Activated gamma-delta T cell treated with anti-CD3 and anti-CD28 coated beads, Interleukin-2, amount 50 U/mL, for 16 hours (primary cell): ENCODE measurements around the gene AGPAT4.

Source experiments
- DNase-seq: peaks from one replicate; pipeline ENCODE4 v3.0.0-alpha.2; 2020; ENCODE audit warnings: low read depth

Gene AGPAT4

DNA sequence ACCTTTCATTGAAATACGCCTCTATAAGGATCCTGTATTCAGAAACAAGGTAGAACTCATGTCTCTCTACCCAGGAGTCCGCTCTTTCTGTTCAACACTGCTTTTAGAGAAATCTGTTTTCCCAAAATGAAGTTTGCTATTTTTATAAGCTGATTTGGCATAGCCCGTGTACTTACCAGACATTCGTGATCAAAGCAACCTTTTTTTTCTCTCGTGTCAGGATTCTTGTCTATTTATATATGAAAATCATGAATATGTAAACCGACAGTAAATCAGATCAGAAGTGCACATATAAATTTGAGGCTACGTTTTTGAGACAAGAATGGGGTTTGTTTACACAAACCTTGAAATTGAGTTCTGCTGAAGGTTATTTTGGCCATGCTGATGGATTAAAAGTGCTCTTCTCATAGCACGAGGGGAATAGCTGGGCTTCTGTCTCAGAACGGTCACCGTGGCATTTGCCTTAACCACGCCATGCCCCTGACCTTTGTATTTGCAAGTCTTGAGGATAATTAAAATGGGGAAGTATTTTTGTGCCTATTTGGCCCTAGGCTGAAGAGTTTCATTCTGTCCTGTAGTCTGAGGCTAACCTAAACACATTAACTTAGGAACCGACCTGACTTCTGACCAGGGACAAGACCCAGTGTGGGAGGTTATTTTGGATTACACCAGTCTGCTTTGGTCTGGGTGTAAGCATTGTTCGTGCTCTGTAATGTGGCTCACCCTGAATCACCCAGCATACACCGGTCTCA lies 163.7 kb downstream of the AGPAT4 start:
- no peak for DNase-seq

DNA sequence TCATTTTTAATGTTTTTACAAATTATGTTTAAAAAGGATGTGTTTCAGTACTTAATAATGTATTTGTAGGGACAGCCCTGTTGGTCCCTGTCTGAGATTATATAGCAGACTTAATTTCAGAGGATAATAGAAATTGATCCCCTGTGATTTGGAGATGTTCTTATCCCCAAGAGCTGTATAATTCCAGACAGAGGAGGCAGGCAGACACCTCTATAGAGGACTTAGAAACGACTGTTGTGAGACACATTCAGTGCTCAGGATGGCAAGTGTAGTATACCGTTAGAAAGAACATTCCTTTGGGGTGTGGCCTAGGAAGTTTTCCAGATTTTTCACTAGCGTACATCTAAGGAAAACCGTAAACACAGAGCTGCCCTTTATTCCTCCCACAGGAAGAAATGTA lies 164.5 kb downstream of the AGPAT4 start:
- no peak for DNase-seq

DNA sequence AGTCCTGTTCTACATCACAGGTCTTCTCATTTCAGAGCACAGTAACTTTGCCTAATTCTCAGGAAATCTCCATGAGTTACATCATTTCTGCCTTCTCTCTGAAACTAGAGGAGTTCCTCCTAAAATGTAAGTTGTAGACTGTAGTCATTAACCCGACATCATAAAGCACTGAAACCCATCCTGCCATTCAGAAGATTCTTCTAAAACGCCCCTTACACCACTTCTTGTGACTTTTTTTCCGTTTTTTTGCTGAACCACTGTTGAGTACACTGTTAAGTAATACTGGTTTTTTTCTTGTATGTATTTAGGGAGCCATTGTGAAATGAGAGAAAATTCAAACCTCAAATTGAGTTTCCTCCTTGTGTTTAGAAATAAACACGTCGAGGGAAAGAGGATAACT lies 164.9 kb downstream of the AGPAT4 start:
- no peak for DNase-seq

DNA sequence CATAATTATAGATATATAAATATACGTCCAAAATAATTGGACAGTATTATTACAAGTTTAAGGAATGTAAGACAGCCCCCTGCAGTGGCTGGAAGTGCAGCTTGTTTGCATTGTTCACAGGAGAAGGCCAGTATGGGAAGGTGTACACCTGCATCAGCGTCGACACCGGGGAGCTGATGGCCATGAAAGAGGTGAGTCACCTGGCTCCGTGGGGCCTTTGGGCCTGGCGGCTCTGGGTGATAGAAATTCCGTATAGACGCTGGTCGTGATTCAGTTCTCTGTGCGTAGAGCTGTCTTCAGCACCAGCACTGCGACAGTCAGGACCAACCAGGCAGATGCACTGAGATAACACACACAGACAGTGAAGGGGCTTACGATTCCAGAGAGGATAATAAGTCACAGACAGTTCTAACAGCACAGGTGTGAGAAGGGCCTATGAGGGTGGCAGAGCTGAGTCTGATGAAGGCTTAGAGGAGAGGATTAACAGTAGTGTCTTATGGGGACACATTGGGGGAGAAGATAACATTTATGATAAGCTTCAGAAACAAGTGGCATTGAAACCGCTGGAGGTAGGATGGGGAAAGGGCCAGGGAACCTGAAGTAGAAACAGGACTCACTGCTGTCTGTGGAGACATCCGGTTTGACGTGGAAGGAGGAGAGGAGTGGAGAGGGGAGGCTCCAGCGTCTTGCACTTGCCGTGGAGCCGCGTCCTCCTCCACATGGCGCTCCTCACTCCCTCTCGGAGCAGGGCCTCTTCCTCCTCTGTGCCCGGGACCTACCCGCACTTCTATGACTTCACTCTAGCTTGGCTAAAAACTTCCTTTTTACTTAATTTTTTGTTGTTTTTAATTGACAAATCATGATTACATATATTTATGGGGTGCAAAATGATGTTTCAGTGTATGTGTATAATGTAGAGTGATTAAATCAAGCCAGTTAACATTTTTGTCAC lies 165.8 kb downstream of the AGPAT4 start:
- no peak for DNase-seq

DNA sequence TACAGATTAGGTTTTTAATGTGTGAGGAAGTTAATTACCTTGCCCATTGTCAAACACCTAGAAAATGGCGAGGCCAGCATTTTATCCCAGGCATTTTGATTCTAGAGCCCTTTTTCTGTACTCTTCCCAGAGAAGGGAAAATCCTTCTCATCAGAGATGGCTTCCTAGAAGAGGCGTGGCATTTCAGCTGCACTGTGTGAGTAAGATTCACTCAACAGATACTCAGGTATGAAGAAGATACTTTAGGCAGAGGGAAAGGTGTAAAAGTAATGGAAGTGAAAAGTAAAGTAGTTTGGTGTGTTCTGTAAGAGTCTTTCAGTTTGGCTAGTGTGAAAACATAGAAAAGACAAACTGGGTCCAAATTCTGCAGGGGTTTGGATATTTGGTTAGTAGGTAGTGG lies 168.5 kb downstream of the AGPAT4 start:
- no peak for DNase-seq

DNA sequence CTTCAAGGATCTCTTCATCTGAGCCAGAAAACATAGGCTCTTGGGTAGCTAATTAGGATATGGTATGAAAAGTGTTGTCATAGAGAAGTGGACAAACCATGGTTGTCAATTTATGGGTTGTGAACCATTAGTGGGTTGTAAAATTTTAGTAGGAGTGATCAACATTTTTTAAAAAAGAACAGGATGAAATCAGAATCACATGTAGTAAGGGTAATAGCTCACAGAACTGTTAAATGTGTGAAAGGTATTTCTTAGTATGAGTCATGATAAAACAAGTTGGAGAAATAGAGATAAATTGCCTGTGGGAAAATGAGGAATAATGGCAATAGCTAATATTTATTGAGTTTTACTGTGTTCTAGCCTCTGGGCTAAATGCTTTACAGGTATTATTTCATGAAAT lies 168.9 kb downstream of the AGPAT4 start:
- DNase-seq: no peak

DNA sequence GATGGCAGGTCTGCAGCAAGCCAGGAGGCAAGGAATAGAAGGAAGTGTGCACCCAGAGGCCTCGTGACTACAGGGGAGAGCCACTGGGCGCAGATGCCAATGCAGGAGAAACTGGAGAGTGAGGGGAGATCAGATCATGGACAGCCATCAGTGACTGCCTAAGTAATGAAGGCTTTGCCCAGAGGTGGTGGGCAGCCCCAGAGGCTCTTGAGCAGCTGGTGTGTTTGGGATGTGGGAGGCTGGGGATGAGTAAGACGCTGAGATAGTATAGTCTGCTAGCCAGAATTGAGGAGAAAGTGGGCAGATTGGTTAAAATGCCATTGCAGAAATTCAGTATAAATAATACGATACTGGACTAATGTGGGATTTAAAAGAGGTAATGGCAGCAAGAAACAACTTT lies 170.4 kb downstream of the AGPAT4 start:
- no peak for DNase-seq

DNA sequence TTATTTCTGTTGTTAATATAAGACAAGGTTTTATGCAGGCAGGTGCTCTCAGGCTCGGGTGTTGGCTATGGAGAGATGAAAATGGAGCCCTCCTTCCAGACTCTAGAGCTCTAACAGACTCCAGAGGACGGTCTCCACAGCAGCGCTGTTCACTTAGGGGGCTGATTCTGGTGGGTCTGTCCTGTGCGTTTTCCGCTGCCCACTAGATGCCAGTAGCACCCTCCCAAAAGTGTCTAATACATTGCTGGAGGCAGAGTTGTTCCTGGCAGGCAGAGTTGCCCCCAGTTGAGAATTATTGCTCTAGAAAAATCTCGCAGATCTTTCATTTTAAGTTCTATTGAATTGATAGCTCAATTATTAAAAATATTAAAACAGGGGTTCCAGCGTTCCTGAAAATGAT lies 172.3 kb downstream of the AGPAT4 start:
- no peak for DNase-seq

DNA sequence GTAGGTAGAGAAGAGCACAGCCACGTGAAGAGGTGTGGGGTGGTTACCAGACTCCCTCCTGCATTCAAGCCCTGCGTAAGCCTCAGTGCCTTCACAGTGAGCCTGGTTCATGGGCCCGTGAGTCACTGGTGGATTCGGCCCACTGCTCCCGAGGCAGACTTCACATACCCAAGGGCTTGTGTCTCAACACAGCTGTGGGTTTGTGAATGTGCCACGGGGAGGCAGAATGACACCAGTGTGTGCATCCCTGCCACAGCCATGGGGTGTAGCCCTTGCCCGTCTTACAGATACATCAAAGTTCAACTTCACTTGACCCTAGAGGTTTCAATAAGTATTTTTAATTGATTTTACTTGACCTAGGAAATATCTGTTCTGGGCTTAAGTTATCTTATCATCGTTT lies 173.8 kb downstream of the AGPAT4 start:
- DNase-seq: no peak

DNA sequence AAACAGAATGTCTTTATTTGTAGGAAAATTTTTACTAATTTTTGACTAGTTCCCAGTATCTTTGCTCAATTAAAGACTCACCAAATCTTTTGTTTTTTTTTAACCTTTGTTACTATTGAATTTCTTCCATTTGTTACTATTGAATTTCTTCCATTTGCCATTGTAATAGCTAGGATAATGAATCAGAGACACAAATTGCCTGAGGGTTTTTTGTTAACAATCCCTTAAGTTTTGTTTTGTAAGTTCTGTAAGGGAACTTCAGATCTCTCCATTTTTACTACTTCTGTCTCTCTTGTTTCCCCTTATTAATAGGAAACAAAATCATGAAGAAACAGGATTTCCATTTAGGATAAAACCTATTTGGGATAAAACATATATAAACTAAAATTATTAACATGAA lies 177.9 kb downstream of the AGPAT4 start:
- DNase-seq: no peak

DNA sequence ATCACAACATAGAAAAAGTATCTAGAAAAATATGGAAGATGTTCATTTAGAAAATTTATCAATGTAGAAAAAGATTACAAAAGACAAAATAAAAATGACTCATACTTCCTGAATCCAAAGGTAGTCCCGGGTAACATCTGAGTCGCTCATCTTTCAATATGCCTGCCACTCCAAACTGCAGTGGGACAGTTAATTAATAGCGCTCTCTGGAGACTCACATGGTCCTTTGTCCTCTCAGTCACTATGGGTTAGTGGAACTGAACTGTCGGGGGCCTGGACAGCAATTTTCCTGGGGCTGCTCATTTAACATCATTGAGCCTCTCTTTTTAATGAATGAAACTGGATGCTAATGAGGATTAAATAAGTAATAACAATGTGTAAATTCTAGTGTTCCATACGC lies 178.9 kb downstream of the AGPAT4 start:
- no peak for DNase-seq

DNA sequence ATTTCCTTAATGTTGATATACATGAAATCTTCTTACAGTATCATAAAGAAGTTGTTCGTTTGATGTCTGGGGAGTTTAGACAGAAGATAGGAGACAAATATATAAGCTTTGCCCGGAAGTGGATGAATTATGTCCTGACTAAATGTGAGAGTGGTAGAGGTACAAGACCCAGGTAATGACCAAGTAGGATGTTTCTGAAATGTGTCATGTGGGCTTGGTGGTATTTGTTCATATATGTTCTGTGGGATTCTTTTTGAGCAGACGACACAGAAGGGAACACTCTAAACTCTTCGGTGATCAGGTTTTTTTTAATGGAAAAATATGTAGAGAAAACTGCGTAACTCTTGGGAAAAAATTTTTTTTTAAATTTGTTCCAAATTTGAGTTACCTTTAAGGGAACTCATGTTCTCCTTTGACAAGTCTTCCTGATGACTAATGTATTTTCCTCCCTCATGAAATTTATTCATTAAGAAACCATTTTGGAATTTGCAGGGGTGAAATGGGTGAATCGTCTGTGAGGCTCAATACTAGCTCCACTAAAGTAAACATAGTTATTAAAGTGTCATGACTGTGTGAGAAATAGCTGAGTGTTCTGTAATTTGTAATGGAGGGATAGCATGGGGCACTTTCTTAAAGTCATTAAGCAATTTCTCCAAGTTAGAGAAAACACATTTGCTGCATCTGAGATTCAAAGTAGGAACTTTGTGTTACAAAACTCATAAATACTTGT lies 181.7 kb downstream of the AGPAT4 start:
- no peak for DNase-seq

DNA sequence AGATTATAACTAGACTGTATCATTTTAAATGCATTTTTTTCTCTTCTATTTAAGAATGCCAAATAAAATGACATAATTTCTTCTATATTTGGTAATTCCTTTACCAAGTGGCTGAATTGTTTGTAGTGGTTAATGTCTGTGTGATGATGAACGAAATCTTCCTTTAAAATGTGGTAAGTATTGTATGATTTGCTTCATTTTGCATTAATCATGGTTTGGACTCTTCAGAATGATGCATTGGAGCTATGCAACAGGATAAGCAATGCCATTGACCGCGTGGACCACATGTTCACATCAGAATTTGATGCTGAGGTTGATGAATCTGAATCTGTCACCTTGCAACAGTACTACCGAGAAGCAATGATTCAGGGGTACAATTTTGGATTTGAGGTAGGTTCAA lies 182.7 kb downstream of the AGPAT4 start:
- DNase-seq: no peak

DNA sequence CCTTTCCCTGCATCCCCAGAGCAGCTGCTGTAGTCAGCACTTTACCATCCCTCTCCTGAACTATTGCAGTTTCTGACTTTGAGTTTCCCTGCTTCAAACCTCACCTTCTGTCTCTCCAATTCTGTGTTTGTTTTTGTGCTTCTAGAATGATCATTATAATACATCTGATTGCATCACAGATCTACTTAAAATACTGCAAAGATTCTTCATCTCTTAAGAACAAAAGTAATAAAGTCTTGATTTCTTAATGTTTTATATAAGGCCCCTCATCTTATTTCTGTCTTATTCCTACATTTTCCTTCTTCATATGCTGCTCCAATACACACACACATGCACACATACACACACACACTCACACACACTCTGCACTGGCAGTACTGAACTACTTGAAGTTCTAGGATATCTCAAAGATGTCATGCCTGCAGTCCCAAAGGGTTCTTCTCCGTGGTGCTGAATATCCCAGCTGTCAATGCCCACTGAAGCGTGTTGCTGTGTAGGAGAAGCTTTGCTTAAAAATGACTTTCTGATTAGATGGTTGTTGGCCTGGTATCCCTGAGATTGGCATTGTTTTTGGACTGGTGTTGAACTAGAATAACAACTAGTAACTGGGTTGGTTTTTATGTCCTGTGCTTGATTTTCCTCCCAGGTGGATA lies 185.1 kb downstream of the AGPAT4 start:
- DNase-seq: no peak

DNA sequence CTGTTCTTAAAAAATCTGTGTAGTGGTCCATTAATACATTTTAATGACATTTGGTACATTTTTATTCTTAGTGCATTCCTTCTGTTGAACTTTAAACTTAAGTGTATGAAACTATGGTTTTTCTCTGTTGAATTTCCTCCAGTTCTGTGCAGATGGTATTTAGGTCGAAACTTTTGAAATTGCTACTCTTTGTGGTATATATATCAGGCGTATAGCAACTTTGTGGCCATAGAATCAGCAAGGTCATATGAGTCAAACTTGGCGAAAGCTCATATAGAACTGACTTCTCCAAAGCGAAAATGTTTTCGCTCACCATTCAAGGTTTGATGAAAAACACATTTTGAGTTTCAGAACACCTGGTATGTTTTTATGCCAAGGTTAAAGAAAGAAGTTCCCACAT lies 188.6 kb downstream of the AGPAT4 start:
- no peak for DNase-seq

DNA sequence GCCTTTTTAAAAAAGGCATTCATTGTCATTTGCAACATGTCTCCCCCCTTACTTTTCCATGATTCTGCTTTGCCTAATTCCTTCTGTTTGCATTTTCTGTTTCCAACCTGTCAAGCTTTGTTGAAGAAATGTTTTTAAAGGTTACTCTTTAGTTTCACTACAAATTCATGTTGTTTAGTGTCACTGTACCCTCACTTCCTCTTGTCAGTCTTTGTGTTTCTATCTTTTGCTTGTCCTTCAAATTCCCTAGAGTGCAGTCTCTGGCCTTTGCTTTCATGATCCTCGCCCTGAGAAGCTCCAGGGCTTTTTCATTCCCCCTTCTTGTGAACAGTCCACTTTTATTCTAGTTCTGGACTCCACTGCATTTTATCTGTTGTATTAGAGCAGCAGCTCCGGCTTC lies 191.6 kb downstream of the AGPAT4 start:
- DNase-seq: no peak

DNA sequence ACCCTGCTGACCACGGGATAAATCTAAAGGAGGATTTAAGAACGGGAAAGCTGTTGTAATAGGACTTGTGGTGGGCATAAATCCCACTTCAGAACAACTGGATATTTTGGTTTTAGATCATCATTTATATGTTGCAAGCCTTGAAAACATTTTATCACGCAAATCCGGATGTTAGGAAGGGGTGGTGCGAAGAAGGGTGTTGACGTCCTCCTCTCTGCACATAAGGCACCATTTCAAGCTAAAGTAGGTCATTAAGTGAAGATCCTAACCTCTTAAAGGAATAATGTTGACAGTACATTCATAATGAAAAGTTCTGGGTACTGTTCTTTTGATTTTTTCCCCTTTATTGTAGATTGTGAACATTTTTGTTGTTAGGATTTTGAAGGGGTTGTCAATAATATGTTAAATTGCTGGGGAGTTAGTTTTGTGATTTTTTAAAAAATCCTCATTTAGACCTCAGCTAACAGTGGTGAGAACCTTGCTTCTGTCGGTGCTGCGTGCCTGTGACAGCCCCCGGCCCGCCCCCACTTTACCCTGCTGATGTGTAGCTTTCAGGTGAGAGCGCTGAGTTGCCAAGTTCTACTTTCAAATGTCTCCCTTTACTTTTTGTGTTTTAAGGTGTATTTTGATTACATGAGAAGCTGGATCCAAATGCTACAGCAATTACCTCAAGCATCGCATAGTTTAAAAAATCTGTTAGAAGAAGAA lies 193.4 kb downstream of the AGPAT4 start:
- DNase-seq: no peak
